H1 (cell line): ENCODE measurements around the gene BNC2.

ENCODE experiments used
- CBX8 ChIP-seq: fragments of 300-800, 300-1000 bp; sonication (generic); IDR thresholded peaks from 2 replicates; pipeline ENCODE4 v1.7.1; 2016; ENCODE audit warnings: low read depth, low read length, borderline replicate concordance
- FOSL1 ChIP-seq: IDR thresholded peaks from 2 replicates; pipeline ENCODE4 v1.6.1; 2011; ENCODE audit warnings: mild to moderate bottlenecking, low read depth, low read length, moderate library complexity; ENCODE audit not compliant: insufficient read depth
- JUN ChIP-seq: IDR thresholded peaks from 2 replicates; pipeline ENCODE4 v1.6.1; 2011; ENCODE audit warnings: low read depth, mild to moderate bottlenecking, improper control_type of control experiment, low read length
- POLR2A ChIP-seq, 2 experiments: IDR thresholded peaks; 1 replicate in 1 of 2; 2 replicates in 1 of 2; pipeline ENCODE4 v1.6.1; 2011; ENCODE audit warnings: low read depth in 2 of 2, low read length in 2 of 2, mild to moderate bottlenecking in 2 of 2; ENCODE audit errors: control extremely low read depth in 1 of 2
- TAF1 ChIP-seq: IDR thresholded peaks from 2 replicates; pipeline ENCODE4 v1.6.1; 2011; ENCODE audit warnings: mild to moderate bottlenecking, low read depth, low read length
- TF ChIP-seq, protein P1 (sequence below), 3 experiments: IDR thresholded peaks; 1 replicate in 2 of 3; 2 replicates in 1 of 3; pipeline versions ENCODE4 v1.5.1 to v1.6.1; 2011; ENCODE audit warnings: low read length in 3 of 3, mild to moderate bottlenecking in 3 of 3, inconsistent platforms in 2 of 3, low read depth in 1 of 3, moderate library complexity in 1 of 3; ENCODE audit not compliant: insufficient read depth in 1 of 3; ENCODE audit errors: control extremely low read depth in 1 of 3

DNA sequence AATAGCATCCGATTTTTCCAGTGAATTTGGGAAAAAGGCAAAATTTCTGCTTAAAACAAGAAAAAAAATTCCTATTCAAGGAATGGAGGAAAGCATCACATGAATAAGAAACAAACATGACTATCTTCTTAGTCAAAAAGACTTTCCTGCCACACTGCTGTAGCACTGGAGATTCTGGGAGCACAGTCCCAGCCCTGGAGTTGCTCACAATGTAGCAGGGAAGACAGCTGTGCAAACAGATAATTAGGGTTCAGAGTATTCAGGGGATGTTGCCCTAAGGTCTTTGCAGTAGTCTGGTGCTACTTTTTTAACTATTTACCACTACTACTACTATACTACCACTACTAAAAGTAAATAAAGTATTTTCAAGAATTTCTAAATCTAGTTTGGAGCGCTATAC lies 86.5 kb downstream of the BNC2 start:
- TF ChIP-seq, protein P1, sequence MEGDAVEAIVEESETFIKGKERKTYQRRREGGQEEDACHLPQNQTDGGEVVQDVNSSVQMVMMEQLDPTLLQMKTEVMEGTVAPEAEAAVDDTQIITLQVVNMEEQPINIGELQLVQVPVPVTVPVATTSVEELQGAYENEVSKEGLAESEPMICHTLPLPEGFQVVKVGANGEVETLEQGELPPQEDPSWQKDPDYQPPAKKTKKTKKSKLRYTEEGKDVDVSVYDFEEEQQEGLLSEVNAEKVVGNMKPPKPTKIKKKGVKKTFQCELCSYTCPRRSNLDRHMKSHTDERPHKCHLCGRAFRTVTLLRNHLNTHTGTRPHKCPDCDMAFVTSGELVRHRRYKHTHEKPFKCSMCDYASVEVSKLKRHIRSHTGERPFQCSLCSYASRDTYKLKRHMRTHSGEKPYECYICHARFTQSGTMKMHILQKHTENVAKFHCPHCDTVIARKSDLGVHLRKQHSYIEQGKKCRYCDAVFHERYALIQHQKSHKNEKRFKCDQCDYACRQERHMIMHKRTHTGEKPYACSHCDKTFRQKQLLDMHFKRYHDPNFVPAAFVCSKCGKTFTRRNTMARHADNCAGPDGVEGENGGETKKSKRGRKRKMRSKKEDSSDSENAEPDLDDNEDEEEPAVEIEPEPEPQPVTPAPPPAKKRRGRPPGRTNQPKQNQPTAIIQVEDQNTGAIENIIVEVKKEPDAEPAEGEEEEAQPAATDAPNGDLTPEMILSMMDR (IDR thresholded peaks at IDR 0.05; ENCODE audit: control extremely low read depth in 1 of 3, insufficient read depth in 1 of 3, low read depth in 1 of 3, low read length in 3 of 3): no peak
- TF ChIP-seq FOSL1 (no peak), CBX8 (no peak), JUN (no peak), POLR2A (IDR thresholded peaks at IDR 0.05; ENCODE audit: control extremely low read depth in 1 of 2, low read depth in 2 of 2, low read length in 2 of 2) (no peak), TAF1 (no peak)
